Esophagus muscularis mucosa (tissue), 4 donors: ENCODE measurements around the gene C15orf39. TPM values are rescaled to one million over a fixed set of nuclear protein-coding genes. Genes with fewer than 3 reads are reported as not detected.

Experiments used
- DNase-seq: peaks from one replicate; pipeline ENCODE4 v3.0.0-alpha.2; 2017; ENCODE audit errors: extremely low spot score
- H3K27ac ChIP-seq, 4 donors: fragments of 200-600 bp; sonication (generic); replicated peaks in 1 of 4; 1 replicate in 3 of 4; 2 replicates in 1 of 4; pipeline ENCODE4 v1.5.1; 2016 to 2019; ENCODE audit warnings: mild to moderate bottlenecking in 1 of 4
- H3K27me3 ChIP-seq, 4 donors: fragments of 200-600 bp; sonication (generic); one replicate each; pipeline versions ENCODE4 v1.5.1 to v1.6.0; 2016 to 2019
- H3K36me3 ChIP-seq, 4 donors: fragments of 200-600 bp; sonication (generic); one replicate each; pipeline ENCODE4 v1.5.1; 2016 to 2019
- H3K4me1 ChIP-seq, 4 donors: fragments of 200-600 bp; sonication (generic); one replicate each; pipeline ENCODE4 v1.5.1; 2016 to 2019
- H3K4me3 ChIP-seq, 4 donors: fragments of 200-600 bp; sonication (generic); 1 replicate in 2 of 4; 2 replicates in 2 of 4; pipeline ENCODE4 v1.5.1; 2016 to 2019; ENCODE audit warnings: mild to moderate bottlenecking in 4 of 4, moderate library complexity in 1 of 4
- H3K9me3 ChIP-seq, 4 donors: fragments of 200-600 bp; sonication (generic); 1 replicate in 3 of 4; 2 replicates in 1 of 4; pipeline ENCODE4 v1.5.1; 2016 to 2019
- EP300 ChIP-seq: sonication (generic); formaldehyde crosslinking; IDR thresholded peaks from one replicate; pipeline ENCODE4 v1.6.1; 2017; ENCODE audit warnings: antibody characterized with exemption
- POLR2A ChIP-seq: fragments of 450-650 bp; IDR thresholded peaks from one replicate; pipeline ENCODE4 v1.6.1; 2017; ENCODE audit warnings: antibody characterized with exemption, moderate library complexity, mild to moderate bottlenecking, low read depth
- POLR2AphosphoS5 ChIP-seq, 2 donors: sonication (generic); formaldehyde crosslinking; IDR thresholded peaks; one replicate each; pipeline ENCODE4 v1.6.1; 2017; ENCODE audit warnings: antibody characterized with exemption in 2 of 2
- WGBS: methylation state at CpG from one replicate; pipeline ENCODE4 v1.1.5; 2018; 5-methylcytosine and 5-hydroxymethylcytosine counted together
- intact Hi-C: fragments of 100-400 bp; cut with DNase I; formaldehyde crosslinking; loops from one replicate; pipeline ENCODE4 v1.15.1; 2023
- total RNA-seq, 4 donors: library from RNA; depleted of rRNA; stranded (reverse); fragments of >200 nt; gene quantifications; one replicate each; pipeline versions ENCODE4 v1.1.0 to v1.2.1, GENCODE V29; 2016
- TF ChIP-seq, protein P1 (sequence below), 3 experiments: fragments of 200-600 bp in 2 of 3; fragments of 450-650 bp in 1 of 3; sonication (generic) in 2 of 3; IDR thresholded peaks; one replicate each; pipeline ENCODE4 v1.5.1; 2017 to 2019; ENCODE audit warnings: antibody characterized with exemption in 3 of 3, mild to moderate bottlenecking in 2 of 3, moderate library complexity in 1 of 3

C15orf39 gene
- 10 to 100 TPM in 3 of 4 donors, 1 to 10 TPM in 1; 7.5 to 17.7 (median 13.4) TPM for total RNA-seq

- no peaks in the 10 kb centered on the region for H3K27me3 ChIP-seq
- peak within 1 kb of the TSS; percentile 89 to 92 (median 91) for H3K27ac ChIP-seq
- intact Hi-C loops = loop anchor here (5.0 to 10.0 kb wide), 2 partner anchors 159 to 247 kb away; partner anchors contain the start of gene RPP25
- peaks cover 50 to 63% (median 55%) of the 10 kb centered on the region in 4 donors for H3K4me1 ChIP-seq
- peaks cover 6 to 12% (median 10%) of the 10 kb centered on the region in 4 donors for H3K36me3 ChIP-seq
- TF ChIP-seq, protein P1, sequence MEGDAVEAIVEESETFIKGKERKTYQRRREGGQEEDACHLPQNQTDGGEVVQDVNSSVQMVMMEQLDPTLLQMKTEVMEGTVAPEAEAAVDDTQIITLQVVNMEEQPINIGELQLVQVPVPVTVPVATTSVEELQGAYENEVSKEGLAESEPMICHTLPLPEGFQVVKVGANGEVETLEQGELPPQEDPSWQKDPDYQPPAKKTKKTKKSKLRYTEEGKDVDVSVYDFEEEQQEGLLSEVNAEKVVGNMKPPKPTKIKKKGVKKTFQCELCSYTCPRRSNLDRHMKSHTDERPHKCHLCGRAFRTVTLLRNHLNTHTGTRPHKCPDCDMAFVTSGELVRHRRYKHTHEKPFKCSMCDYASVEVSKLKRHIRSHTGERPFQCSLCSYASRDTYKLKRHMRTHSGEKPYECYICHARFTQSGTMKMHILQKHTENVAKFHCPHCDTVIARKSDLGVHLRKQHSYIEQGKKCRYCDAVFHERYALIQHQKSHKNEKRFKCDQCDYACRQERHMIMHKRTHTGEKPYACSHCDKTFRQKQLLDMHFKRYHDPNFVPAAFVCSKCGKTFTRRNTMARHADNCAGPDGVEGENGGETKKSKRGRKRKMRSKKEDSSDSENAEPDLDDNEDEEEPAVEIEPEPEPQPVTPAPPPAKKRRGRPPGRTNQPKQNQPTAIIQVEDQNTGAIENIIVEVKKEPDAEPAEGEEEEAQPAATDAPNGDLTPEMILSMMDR (IDR thresholded peaks at IDR 0.05) = peak; percentile 86 to 97 (median 93)
- TF ChIP-seq POLR2A (peak; percentile 93), EP300 (no peak), POLR2AphosphoS5 (IDR thresholded peaks at IDR 0.05) (peak; percentile 94 to 98)
- peak within 1 kb of the TSS; percentile 76 to 89 (median 87) for H3K4me3 ChIP-seq
- no peaks in the 10 kb centered on the region for H3K9me3 ChIP-seq
- DNase-seq = peak; percentile 94
- under 1% methylated on average over 23 of the region's 84 CpGs for WGBS
Measured at GRCh38 chr15:75201616-75202250, at the start of gene C15orf39. Gene C15orf39, plus strand, starts transcription at chr15:75201882. Its CDS starts 4,167 bp downstream, at chr15:75206049.

- no peak overlapping the region for H3K4me3 ChIP-seq
- no peaks in the 10 kb centered on the region for H3K4me1 ChIP-seq
- H3K36me3 ChIP-seq = no peaks in the 10 kb centered on the region
- H3K9me3 ChIP-seq = peaks cover 0 to 3% (median 0%) of the 10 kb centered on the region in 4 donors
- no peaks in the 10 kb centered on the region for H3K27me3 ChIP-seq
- intact Hi-C loops = no loop called here
- 96% methylated on average over 2 of the region's 2 CpGs for WGBS
- no peak for DNase-seq
- TF ChIP-seq EP300 = no peak
- no peak for TF ChIP-seq POLR2AphosphoS5 (IDR thresholded peaks at IDR 0.05)
- TF ChIP-seq, protein P1 (IDR thresholded peaks at IDR 0.05) = no peak
- no peak for TF ChIP-seq POLR2A
- H3K27ac ChIP-seq = no peak overlapping the region
Measured at GRCh38 chr15:75152382-75153079, 49.2 kb upstream of the C15orf39 start.

DNA sequence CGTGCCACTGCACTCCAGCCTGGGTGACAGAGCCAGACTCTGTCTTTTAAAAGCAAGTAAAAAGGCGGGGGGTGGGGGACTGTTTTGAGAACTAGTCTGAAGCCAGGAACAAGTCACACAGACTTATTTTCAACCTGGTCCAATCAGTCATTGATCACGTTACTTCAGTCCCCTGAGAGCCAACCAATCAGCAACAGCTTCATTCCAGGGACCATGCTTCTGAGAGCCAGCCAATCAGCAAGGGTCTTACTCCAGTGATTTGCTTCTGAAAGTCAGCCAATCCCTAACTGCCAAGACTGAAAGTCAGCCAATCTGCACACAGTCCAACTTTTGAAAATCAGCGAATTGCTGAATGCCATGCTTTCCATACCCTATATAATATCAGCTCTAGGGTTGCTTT lies 48.6 kb upstream of the C15orf39 start:
- TF ChIP-seq, protein P1 (IDR thresholded peaks at IDR 0.05) = no peak
- Histone ChIP-seq H3K27me3 (peaks cover 0 to 1% (median 0%) of the 10 kb centered on the region in 4 donors), H3K4me3 (no peak overlapping the region), H3K27ac (no peak overlapping the region), H3K36me3 (no peaks in the 10 kb centered on the region), H3K4me1 (no peaks in the 10 kb centered on the region), H3K9me3 (no peaks in the 10 kb centered on the region)
- no peak for DNase-seq
- intact Hi-C loops = no loop called here
- WGBS = 58% methylated on average over 4 of the region's 4 CpGs

GRCh38 chr15:75153565-75154276 lies 48.0 kb upstream of the C15orf39 start:
- peaks cover 0 to 3% (median 0%) of the 10 kb centered on the region in 4 donors for H3K27me3 ChIP-seq
- H3K4me3 ChIP-seq = no peak overlapping the region
- no peaks in the 10 kb centered on the region for H3K4me1 ChIP-seq
- WGBS = 81% methylated on average over 7 of the region's 8 CpGs
- H3K9me3 ChIP-seq = no peaks in the 10 kb centered on the region
- no peak overlapping the region for H3K27ac ChIP-seq
- no peak for DNase-seq
- no peaks in the 10 kb centered on the region for H3K36me3 ChIP-seq
- intact Hi-C loops = no loop called here
- TF ChIP-seq, protein P1 (IDR thresholded peaks at IDR 0.05) = no peak
- no peak for TF ChIP-seq POLR2A
- no peak for TF ChIP-seq EP300
- no peak for TF ChIP-seq POLR2AphosphoS5 (IDR thresholded peaks at IDR 0.05)
